HG02973 (cell line): ENCODE measurements around the gene EEF1AKMT2.

Source experiments
- ATAC-seq: cut with Tn5 transposase; IDR thresholded peaks from one replicate; pipeline ENCODE4 v1.9.1; 2021; ENCODE audit warnings: moderate library complexity; ENCODE audit not compliant: unreplicated experiment

EEF1AKMT2 gene

DNA sequence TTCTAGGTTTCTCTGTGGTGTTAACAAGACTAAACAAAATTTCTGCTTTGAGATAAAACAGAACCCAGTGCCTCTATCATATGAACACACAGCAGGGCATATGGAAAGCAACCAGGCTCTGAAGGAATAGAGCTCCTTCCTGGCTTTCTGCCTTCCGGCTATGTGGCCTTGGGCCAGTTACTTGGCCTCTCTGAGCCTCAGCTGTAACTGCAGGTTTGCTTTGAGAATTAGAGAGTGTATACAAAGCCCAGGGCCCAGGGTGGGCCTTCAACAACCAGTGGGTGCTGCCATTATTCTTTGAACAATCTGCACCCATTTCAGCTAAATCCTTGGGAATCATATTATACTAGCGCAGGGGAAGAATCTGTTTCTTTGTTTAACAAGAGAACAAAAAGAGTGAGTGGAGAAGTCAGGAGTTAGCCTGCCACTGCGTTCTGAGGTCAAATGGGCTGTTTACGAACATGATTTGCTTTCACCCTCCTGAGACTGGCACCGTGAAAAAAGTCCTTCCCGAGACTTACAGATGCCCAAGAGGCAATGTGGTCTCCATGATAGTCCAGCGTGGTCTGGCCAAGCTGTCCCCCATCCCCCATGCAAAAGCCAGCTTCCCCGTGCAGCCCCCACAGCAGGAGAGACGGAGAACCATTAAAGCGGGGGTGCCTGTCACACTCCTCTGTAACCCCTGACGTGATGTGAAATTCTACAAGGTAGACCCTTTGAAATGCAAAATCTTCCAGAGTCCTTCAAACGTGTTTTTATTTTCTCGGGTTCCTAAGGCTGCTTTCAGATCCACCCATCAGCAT lies 52.4 kb downstream of the EEF1AKMT2 start:
- no peak for ATAC-seq

GRCh38 chr10:124738441-124738840 lies 53.2 kb downstream of the EEF1AKMT2 start:
- no peak for ATAC-seq

DNA sequence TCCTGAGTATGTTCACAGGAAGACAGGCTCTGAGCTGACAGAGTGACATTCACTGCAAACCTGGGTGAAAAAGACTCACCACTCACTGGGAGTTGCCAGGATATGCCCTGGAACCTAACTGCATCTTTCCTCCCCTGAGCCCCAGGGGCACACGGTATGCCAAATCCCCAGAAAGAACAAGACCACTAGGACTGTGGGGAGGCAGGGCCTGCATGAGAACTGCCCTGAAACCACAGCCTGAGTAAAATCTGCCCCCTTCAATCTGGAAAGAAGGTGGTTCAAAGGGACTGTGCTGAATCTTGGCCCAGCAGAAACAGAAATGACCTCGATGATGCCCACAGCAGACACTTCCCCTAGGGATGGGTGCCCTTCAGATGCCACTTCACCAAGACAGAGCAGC lies 54.0 kb downstream of the EEF1AKMT2 start:
- no peak for ATAC-seq

- ATAC-seq, result no peak
Measured at GRCh38 chr10:124737221-124737620, 54.5 kb downstream of the EEF1AKMT2 start.

GRCh38 chr10:124736491-124737136 lies 55.1 kb downstream of the EEF1AKMT2 start:
- no peak for ATAC-seq

DNA sequence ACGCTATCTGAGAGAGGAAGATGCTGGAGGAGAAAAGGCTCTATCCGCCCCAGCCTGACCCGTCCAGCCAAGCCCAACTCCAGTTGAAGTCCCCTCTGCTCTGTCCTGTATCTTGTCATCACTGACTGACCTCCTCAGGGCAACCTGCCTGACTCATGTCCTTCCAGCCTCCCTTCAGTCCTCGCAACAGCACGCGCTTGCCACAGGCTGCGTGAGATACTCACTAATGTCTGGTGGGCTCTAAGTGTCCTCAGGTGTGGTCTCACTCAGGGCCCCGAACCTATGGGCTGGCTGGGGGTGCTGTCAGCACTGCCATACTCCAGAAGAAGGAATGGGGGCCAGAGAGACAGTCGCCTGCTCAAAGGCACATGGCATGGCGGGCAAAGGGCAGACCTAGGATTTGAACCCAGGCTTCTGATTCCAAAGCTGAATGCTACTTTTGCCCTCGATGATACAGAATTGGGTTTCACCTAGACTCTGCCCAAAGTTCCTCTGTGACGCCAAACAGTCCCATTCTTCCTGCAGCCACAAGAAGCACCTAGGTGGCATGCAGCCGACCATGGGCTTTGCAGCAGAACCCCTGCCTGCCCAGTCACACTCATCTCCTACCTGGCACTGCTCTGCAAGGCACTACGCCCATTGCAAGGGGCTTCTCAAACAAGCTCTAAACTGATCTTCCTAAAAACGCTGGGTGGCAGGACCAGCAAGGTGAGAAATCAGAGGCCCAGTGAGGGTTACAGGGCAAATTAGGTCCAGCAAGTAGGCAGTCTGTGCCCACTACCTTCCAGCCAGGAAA lies 56.0 kb downstream of the EEF1AKMT2 start:
- no peak for ATAC-seq

- ATAC-seq, result no peak
Measured at GRCh38 chr10:124734311-124735166, 57.1 kb downstream of the EEF1AKMT2 start.

DNA sequence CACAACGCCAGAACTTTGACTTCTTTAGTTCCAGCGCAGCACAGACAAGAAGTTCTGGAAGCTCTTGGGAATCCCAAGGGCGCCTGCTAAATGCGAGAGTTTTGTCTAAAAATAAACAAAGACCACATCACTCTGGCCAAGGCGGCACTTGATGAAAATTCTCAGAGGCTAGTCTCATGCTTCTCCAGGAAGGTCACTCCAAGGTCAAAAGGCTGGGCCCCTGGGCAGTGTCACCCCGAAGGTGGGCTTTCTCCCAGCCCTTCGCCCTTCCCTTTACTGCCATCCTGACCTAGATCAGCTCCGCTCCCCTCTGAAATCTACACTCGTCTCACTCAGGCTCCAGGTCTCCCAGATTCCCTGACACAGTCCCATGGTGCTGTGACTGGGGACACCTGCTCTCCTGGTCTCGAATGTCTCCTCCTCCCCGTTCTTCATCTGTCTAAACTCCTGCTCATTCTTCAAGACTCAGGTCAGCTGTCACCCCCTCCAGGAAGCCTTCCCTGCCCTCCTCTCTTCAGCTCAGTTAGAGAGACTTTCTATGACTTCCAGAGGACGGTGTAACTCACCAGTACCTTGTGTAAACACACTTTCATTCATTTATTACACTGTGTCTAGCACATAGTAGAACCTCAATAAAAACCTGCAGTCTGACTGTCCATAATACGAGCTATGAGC lies 58.0 kb downstream of the EEF1AKMT2 start:
- ATAC-seq, result no peak

GRCh38 chr10:124732931-124733570 lies 58.6 kb downstream of the EEF1AKMT2 start:
- ATAC-seq, result peak; percentile 55

- no peak for ATAC-seq
Measured at GRCh38 chr10:124731551-124731950, 60.1 kb downstream of the EEF1AKMT2 start.

- ATAC-seq, result no peak
Measured at GRCh38 chr10:124730790-124731189, 60.9 kb downstream of the EEF1AKMT2 start.

- no peak for ATAC-seq
Measured at GRCh38 chr10:124728830-124729661, 62.6 kb downstream of the EEF1AKMT2 start.

GRCh38 chr10:124728071-124728829 lies 63.4 kb downstream of the EEF1AKMT2 start:
- no peak for ATAC-seq

DNA sequence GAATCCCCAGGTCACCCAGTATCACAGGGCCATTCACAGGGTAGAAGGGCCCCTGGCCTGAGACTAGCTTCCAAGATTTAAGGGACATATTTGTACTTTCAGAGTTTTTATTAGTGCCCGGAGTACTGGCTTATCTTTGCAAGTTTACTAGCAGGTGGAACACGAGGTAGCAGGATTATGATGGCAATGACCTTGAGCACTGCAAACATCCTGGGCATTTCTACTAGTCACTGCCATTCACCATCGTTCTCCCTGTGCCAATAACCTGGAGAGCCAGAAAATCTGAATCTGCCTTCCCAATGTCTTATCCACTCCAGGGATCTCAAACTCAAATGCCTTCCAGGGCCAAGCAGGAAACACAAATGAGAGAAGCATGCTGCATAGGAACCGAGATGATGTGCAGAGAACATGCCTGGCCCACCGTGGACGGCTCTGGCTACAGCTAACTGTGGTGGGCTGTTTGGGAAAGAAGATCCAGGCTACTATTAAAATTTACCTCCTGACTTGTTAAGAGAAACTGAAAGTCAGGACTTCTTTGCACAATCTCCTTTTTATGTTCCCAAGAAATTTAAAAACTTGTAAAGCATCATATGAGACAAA lies 64.2 kb downstream of the EEF1AKMT2 start:
- no peak for ATAC-seq

DNA sequence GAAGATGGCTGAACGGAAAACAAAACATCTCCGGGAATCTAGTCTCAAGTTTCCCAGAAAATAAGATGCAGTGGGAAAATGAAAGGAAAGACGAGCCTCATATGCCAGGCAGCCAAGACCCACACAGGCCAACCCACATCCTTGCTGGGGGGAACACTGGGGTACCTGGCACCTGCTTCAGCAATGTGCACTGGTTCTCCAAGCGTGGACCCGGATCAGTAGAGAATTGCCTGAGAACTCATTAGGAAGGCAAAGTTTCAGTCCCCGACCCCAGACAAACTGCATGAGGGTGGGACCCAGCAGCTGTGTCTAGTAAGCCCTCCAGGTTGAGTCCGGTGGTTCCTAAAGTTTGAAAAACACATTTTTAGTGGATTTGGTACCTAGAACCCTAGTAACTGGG lies 65.9 kb downstream of the EEF1AKMT2 start:
- ATAC-seq, result no peak

- no peak for ATAC-seq
Measured at GRCh38 chr10:124725171-124725631, 66.5 kb downstream of the EEF1AKMT2 start.

- no peak for ATAC-seq
Measured at GRCh38 chr10:124724279-124725027, 67.2 kb downstream of the EEF1AKMT2 start.
